ENCODE measurements around the gene HOXB6.

DNA sequence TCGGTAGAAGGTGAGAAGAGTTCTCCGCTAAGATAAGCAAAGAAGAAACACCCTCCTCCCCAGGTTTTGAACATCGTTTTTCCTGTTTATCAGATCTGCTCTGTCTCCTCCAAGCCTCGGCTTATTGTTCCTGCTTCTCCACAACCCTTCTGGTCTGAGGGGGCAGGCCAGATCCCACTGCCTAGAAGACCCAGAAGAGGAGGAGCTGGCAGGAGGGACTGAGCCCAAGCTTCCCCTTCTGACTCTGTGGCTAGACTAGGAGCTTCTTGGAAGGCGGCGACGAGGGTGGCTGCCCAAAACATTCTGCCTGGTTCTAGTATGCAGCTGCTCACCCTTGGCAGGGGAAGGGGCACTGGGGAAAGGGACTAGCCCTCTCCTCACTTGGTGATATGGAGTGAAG lies 6.0 kb downstream of the HOXB6 start:
- TF ChIP-seq EZH2 (IDR thresholded peaks at IDR 0.05), result no peak
- no peak for TF ChIP-seq POLR2AphosphoS5 (IDR thresholded peaks at IDR 0.05; ENCODE audit: borderline replicate concordance, low read depth, low read length)

Measured in SK-N-MC (cell line).